GM19452 (cell line): Measurements from ENCODE around the gene CDH4.

Source experiments
- ATAC-seq: cut with Tn5 transposase; IDR thresholded peaks from one replicate; pipeline ENCODE4 v1.9.1; 2021; ENCODE audit not compliant: unreplicated experiment

Gene CDH4

GRCh38 chr20:61723529-61724257 lies 471.6 kb downstream of the CDH4 start:
- no peak for ATAC-seq

- ATAC-seq: no peak
These were observed 472.3 kb downstream of the CDH4 start for GRCh38 chr20:61724376-61724775.

GRCh38 chr20:61725145-61725544 lies 473.1 kb downstream of the CDH4 start:
- ATAC-seq: no peak

- no peak for ATAC-seq
These were observed 473.9 kb downstream of the CDH4 start for GRCh38 chr20:61725966-61726365.

- ATAC-seq: no peak
These were observed 474.9 kb downstream of the CDH4 start for GRCh38 chr20:61726979-61727378.

- ATAC-seq: no peak
These were observed 475.7 kb downstream of the CDH4 start for GRCh38 chr20:61727761-61728160.

- ATAC-seq: no peak
These were observed 476.3 kb downstream of the CDH4 start for GRCh38 chr20:61728326-61728725.

GRCh38 chr20:61728786-61729770 lies 477.0 kb downstream of the CDH4 start:
- ATAC-seq: no peak

GRCh38 chr20:61730631-61731362 lies 478.7 kb downstream of the CDH4 start:
- no peak for ATAC-seq

- ATAC-seq: no peak
These were observed 479.5 kb downstream of the CDH4 start for GRCh38 chr20:61731363-61732181.

GRCh38 chr20:61732511-61733210 lies 480.6 kb downstream of the CDH4 start:
- no peak for ATAC-seq

- ATAC-seq: no peak
These were observed 481.2 kb downstream of the CDH4 start for GRCh38 chr20:61733216-61733615.

- ATAC-seq: no peak
These were observed 482.1 kb downstream of the CDH4 start for GRCh38 chr20:61733891-61734732.

GRCh38 chr20:61734733-61735502 lies 482.9 kb downstream of the CDH4 start:
- ATAC-seq: no peak

GRCh38 chr20:61735503-61735785 lies 483.4 kb downstream of the CDH4 start:
- ATAC-seq: no peak

- no peak for ATAC-seq
These were observed 484.1 kb downstream of the CDH4 start for GRCh38 chr20:61736001-61736635.

GRCh38 chr20:61736751-61737310 lies 484.8 kb downstream of the CDH4 start:
- no peak for ATAC-seq

- ATAC-seq: no peak
These were observed 485.3 kb downstream of the CDH4 start for GRCh38 chr20:61737346-61737745.
